ENCODE data around the gene KRT85. TPM values are rescaled to one million over a fixed set of nuclear protein-coding genes. Genes with fewer than 3 reads are reported as not detected.

KRT85 gene
- total RNA-seq, 1 experiment from 2014 or later, result not detected

DNA sequence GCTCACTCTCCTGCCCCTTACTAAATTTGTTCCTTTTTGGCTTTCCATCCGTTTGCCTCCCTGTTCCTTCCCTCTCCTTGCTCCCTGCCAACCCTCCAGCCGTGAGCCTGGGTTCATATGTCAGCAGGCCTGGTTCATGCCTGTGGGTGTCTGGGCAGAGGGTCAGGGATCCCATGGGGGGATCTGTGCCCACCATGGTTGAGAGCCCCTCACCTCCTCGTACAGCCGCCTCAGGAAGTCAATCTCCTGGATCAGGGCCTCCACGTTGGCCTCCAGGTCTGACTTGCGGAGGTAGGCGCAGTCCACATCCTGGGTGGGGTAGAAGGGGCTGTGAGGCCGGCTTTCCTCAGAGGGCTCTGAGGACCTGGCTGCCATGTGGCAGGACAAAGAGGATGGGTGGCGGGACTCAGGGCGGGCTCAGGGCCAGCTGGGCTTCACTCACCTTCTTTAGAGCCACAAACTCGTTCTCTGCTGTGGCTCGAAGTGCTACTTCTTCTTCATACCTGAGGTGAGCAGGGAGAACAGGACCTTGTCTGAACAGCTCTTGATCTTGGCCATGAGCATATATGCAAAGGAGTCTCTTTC is 49.7 kb downstream of the KRT85 start:
- Histone ChIP-seq H3K27me3 (replicated peaks; ENCODE audit: insufficient read depth, low read depth, low read length, poor library complexity) (no peaks in the 10 kb centered on the region), H3K27ac (ENCODE audit: low read depth, low read length, poor library complexity, severe bottlenecking) (no peak overlapping the region), H3K36me3 (ENCODE audit: insufficient read depth, low read length, poor library complexity, severe bottlenecking) (no peaks in the 10 kb centered on the region), H3K9me3 (ENCODE audit: low read depth, low read length, poor library complexity, severe bottlenecking) (no peaks in the 10 kb centered on the region), H3K4me1 (ENCODE audit: insufficient read depth, low read length, poor library complexity, severe bottlenecking) (no peaks in the 10 kb centered on the region), H3K4me3 (ENCODE audit: low read depth, low read length, poor library complexity, severe bottlenecking) (no peak overlapping the region)
- TF ChIP-seq EZH2 (IDR thresholded peaks at IDR 0.05; ENCODE audit: borderline replicate concordance, low read depth, low read length, poor library complexity, severe bottlenecking) (no peak), CTCF (conservative IDR thresholded peaks at IDR 0.05; ENCODE audit: low read depth, low read length) (no peak)
- intact Hi-C loops (cut with micrococcal nuclease; ENCODE audit: unreplicated experiment), result no loop called here
- BruUV-seq (replicated peaks), result no TSS peak
- ChIA-PET CTCF (no interaction called here), POLR2A (ENCODE audit: low non-redundant PET) (no interaction called here)
- DNase-seq (ENCODE audit: low spot score), result no peak

- H3K27ac ChIP-seq (ENCODE audit: low read depth, low read length, poor library complexity, severe bottlenecking), result no peak overlapping the region
- no TSS peak for BruUV-seq (replicated peaks)
- H3K4me3 ChIP-seq (ENCODE audit: low read depth, low read length, poor library complexity, severe bottlenecking), result no peak overlapping the region
- no peak for TF ChIP-seq CTCF (conservative IDR thresholded peaks at IDR 0.05; ENCODE audit: low read depth, low read length)
- no peak for TF ChIP-seq EZH2 (IDR thresholded peaks at IDR 0.05; ENCODE audit: borderline replicate concordance, low read depth, low read length, poor library complexity, severe bottlenecking)
- CTCF ChIA-PET, result no interaction called here
- intact Hi-C loops (cut with micrococcal nuclease; ENCODE audit: unreplicated experiment), result no loop called here
- no peak for DNase-seq (ENCODE audit: low spot score)
- POLR2A ChIA-PET (ENCODE audit: low non-redundant PET), result no interaction called here
- peaks cover 2% of the 10 kb centered on the region for H3K27me3 ChIP-seq (replicated peaks; ENCODE audit: insufficient read depth, low read depth, low read length, poor library complexity)
- H3K9me3 ChIP-seq (ENCODE audit: low read depth, low read length, poor library complexity, severe bottlenecking), result no peaks in the 10 kb centered on the region
- no peaks in the 10 kb centered on the region for H3K36me3 ChIP-seq (ENCODE audit: insufficient read depth, low read length, poor library complexity, severe bottlenecking)
- no peaks in the 10 kb centered on the region for H3K4me1 ChIP-seq (ENCODE audit: insufficient read depth, low read length, poor library complexity, severe bottlenecking)
Measured at GRCh38 chr12:52316701-52317100, 50.6 kb downstream of the KRT85 start.

DNA sequence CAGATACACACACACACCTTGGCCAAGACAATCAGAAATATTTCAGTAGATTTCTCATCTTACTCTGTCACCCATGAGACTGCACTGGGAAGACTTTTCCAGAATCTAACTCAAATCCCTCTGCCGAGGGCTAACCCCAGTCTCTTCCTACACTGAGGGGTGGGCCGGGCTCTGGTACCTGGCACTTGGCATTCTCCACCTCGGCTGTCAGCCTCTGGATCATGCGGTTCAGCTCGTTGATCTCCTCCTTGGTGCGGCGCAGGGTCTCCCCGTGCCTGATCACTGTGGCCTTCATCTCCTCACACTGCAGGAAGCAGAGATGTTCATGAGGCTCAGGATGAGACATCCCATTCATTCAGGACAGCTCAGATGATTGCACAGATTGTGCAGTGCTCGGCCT is 51.0 kb downstream of the KRT85 start:
- DNase-seq (ENCODE audit: low spot score), result no peak
- no peaks in the 10 kb centered on the region for H3K4me1 ChIP-seq (ENCODE audit: insufficient read depth, low read length, poor library complexity, severe bottlenecking)
- no peak overlapping the region for H3K4me3 ChIP-seq (ENCODE audit: low read depth, low read length, poor library complexity, severe bottlenecking)
- H3K27me3 ChIP-seq (replicated peaks; ENCODE audit: insufficient read depth, low read depth, low read length, poor library complexity), result peaks cover 5% of the 10 kb centered on the region
- ChIA-PET CTCF (no interaction called here), POLR2A (ENCODE audit: low non-redundant PET) (no interaction called here)
- intact Hi-C loops (cut with micrococcal nuclease; ENCODE audit: unreplicated experiment), result no loop called here
- TF ChIP-seq CTCF (conservative IDR thresholded peaks at IDR 0.05; ENCODE audit: low read depth, low read length) (no peak), EZH2 (IDR thresholded peaks at IDR 0.05; ENCODE audit: borderline replicate concordance, low read depth, low read length, poor library complexity, severe bottlenecking) (no peak)
- no peak overlapping the region for H3K27ac ChIP-seq (ENCODE audit: low read depth, low read length, poor library complexity, severe bottlenecking)
- BruUV-seq (replicated peaks), result no TSS peak
- H3K36me3 ChIP-seq (ENCODE audit: insufficient read depth, low read length, poor library complexity, severe bottlenecking), result no peaks in the 10 kb centered on the region
- no peaks in the 10 kb centered on the region for H3K9me3 ChIP-seq (ENCODE audit: low read depth, low read length, poor library complexity, severe bottlenecking)

Data from A673 (cell line).